SK-N-SH treated with all-trans-retinoic acid at 6 μM for 48 hours (cell line): Measurements from ENCODE around the gene CDC42.

Source experiments
- ARNTL ChIP-seq: fragments of 450-650 bp; formaldehyde crosslinking; IDR thresholded peaks from 2 replicates; pipeline ENCODE4 v1.5.0; 2020; ENCODE audit warnings: low read depth, mild to moderate bottlenecking, moderate library complexity, borderline replicate concordance
- BACH2 ChIP-seq: fragments of 250-450 bp; sonication (Bioruptor Pico); IDR thresholded peaks from 2 replicates; pipeline ENCODE4 v1.9.0; 2021; ENCODE audit warnings: mild to moderate bottlenecking, borderline replicate concordance
- CSDC2 ChIP-seq: fragments of 250-450 bp; sonication (Bioruptor Pico); IDR thresholded peaks from 2 replicates; pipeline ENCODE4 v1.5.0; 2020; ENCODE audit warnings: mild to moderate bottlenecking, moderate library complexity
- ISL1 ChIP-seq: fragments of 250-450 bp; sonication (Bioruptor Pico); IDR thresholded peaks from 2 replicates; pipeline ENCODE4 v2.1.2; 2022; ENCODE audit warnings: mild to moderate bottlenecking, moderate library complexity
- PPARA ChIP-seq: fragments of 250-450 bp; sonication (Bioruptor Pico); IDR thresholded peaks from 2 replicates; pipeline ENCODE4 v1.5.0; 2020; ENCODE audit warnings: mild to moderate bottlenecking, borderline replicate concordance
- RARB ChIP-seq: fragments of 250-450 bp; sonication (Bioruptor Pico); IDR thresholded peaks from 2 replicates; pipeline ENCODE4 v1.8.0; 2021; ENCODE audit warnings: mild to moderate bottlenecking, moderate library complexity
- TOX ChIP-seq: fragments of 250-450 bp; sonication (Bioruptor Pico); IDR thresholded peaks from 2 replicates; pipeline ENCODE4 v1.8.0; 2021; ENCODE audit warnings: mild to moderate bottlenecking, moderate library complexity, borderline replicate concordance
- ZC3H10 ChIP-seq: fragments of 250-450 bp; sonication (Bioruptor Pico); IDR thresholded peaks from 2 replicates; pipeline ENCODE4 v1.5.1; 2021; ENCODE audit warnings: mild to moderate bottlenecking, moderate library complexity
- ZFP3 ChIP-seq: fragments of 250-450 bp; sonication (Bioruptor Pico); IDR thresholded peaks from 2 replicates; pipeline ENCODE4 v1.5.0; 2020; ENCODE audit warnings: mild to moderate bottlenecking, moderate library complexity
- ZNF8 ChIP-seq: fragments of 450-650 bp; formaldehyde crosslinking; IDR thresholded peaks from 2 replicates; pipeline ENCODE4 v1.5.0; 2020; ENCODE audit warnings: mild to moderate bottlenecking, moderate library complexity
- TF ChIP-seq, protein P1 (sequence below): fragments of 250-450 bp; sonication (Bioruptor Pico); IDR thresholded peaks from 2 replicates; pipeline ENCODE4 v1.8.0; 2020; ENCODE audit warnings: mild to moderate bottlenecking, moderate library complexity, borderline replicate concordance
- TF ChIP-seq, protein P2 (sequence below): fragments of 250-450 bp; sonication (Bioruptor Pico); IDR thresholded peaks from 2 replicates; pipeline ENCODE4 v1.8.0; 2021; ENCODE audit warnings: low read depth, mild to moderate bottlenecking, moderate library complexity, borderline replicate concordance

DNA sequence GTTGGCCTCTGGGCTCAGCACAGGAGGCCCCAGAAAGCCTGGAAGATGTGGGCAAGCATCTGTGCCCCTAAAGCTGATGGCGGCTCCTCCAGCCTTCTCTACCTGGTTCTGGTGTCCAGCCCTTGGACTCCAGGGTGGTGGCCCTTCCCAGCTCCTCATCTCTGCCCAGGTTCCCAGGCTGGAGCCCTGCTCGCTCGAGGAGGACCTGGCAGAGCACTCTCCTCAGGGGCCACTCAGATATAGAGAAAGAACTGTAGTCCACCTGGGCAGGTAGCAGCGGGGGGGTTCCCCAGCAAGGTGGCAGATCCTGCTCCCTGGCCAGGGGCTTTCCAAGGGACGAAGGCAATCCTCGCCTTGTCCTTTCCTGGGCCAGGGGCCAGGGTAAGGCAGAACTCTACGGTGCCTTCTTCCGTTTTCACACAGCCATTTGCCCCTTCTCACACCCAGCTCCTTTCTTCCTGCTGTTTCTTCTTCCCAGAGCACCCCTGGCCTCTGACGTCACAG, 71.4 kb downstream of the CDC42 start:
- TF ChIP-seq ZFP3 (no peak), TOX (CRISPR knock-in tag) (no peak), ARNTL (CRISPR knock-in tag) (no peak), ISL1 (CRISPR knock-in tag) (no peak), BACH2 (no peak), CSDC2 (CRISPR knock-in tag) (no peak), RARB (CRISPR knock-in tag) (no peak), PPARA (CRISPR knock-in tag) (no peak), ZC3H10 (CRISPR knock-in tag) (no peak), ZNF8 (CRISPR knock-in tag) (no peak)
- TF ChIP-seq, protein P1, sequence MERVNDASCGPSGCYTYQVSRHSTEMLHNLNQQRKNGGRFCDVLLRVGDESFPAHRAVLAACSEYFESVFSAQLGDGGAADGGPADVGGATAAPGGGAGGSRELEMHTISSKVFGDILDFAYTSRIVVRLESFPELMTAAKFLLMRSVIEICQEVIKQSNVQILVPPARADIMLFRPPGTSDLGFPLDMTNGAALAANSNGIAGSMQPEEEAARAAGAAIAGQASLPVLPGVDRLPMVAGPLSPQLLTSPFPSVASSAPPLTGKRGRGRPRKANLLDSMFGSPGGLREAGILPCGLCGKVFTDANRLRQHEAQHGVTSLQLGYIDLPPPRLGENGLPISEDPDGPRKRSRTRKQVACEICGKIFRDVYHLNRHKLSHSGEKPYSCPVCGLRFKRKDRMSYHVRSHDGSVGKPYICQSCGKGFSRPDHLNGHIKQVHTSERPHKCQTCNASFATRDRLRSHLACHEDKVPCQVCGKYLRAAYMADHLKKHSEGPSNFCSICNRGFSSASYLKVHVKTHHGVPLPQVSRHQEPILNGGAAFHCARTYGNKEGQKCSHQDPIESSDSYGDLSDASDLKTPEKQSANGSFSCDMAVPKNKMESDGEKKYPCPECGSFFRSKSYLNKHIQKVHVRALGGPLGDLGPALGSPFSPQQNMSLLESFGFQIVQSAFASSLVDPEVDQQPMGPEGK (CRISPR knock-in tag): no peak
- TF ChIP-seq, protein P2, sequence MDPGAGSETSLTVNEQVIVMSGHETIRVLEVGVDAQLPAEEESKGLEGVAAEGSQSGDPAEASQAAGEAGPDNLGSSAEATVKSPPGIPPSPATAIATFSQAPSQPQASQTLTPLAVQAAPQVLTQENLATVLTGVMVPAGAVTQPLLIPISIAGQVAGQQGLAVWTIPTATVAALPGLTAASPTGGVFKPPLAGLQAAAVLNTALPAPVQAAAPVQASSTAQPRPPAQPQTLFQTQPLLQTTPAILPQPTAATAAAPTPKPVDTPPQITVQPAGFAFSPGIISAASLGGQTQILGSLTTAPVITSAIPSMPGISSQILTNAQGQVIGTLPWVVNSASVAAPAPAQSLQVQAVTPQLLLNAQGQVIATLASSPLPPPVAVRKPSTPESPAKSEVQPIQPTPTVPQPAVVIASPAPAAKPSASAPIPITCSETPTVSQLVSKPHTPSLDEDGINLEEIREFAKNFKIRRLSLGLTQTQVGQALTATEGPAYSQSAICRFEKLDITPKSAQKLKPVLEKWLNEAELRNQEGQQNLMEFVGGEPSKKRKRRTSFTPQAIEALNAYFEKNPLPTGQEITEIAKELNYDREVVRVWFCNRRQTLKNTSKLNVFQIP (CRISPR knock-in tag): no peak
